SK-N-SH (cell line): ENCODE data around the gene AHCTF1.
"Not testable (repeated sequence)": the region's sequence is repeated elsewhere in the genome, so short reads cannot be mapped to it uniquely, and the experiment has no call there.

Experiments
- CTCF ChIP-seq: fragments of 200-600 bp; sonication (generic); IDR thresholded peaks from 2 replicates; pipeline ENCODE4 v1.6.1; 2017; ENCODE audit warnings: antibody characterized with exemption, mild to moderate bottlenecking, moderate library complexity
- ELF1 ChIP-seq: IDR thresholded peaks from 2 replicates; pipeline ENCODE4 v1.4.0; 2012
- TF ChIP-seq, protein P1 (sequence below): IDR thresholded peaks from 2 replicates; pipeline ENCODE4 v1.4.0; 2012; ENCODE audit warnings: low read depth, borderline replicate concordance
- TF ChIP-seq, protein P2 (sequence below): IDR thresholded peaks from 2 replicates; pipeline ENCODE4 v1.4.0; 2012; ENCODE audit warnings: low read depth

GRCh38 chr1:246813325-246813724, 118.4 kb downstream of the AHCTF1 start:
- TF ChIP-seq, protein P1, sequence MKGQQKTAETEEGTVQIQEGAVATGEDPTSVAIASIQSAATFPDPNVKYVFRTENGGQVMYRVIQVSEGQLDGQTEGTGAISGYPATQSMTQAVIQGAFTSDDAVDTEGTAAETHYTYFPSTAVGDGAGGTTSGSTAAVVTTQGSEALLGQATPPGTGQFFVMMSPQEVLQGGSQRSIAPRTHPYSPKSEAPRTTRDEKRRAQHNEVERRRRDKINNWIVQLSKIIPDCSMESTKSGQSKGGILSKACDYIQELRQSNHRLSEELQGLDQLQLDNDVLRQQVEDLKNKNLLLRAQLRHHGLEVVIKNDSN = not testable (repeated sequence)
- TF ChIP-seq ELF1, CTCF: not testable (repeated sequence)
- TF ChIP-seq, protein P2, sequence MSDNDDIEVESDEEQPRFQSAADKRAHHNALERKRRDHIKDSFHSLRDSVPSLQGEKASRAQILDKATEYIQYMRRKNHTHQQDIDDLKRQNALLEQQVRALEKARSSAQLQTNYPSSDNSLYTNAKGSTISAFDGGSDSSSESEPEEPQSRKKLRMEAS = not testable (repeated sequence)
